NOMO-1 (cell line): ENCODE data around the gene CDC45.
A peak's percentile ranks its signal among the peaks of the same experiment; 100 is the strongest.

Experiments
- DNase-seq, 2 experiments: peaks; one replicate each; lab custom pipeline; 2025; ENCODE audit not compliant: unreplicated experiment in 2 of 2; lab: John Stamatoyannopoulos, UW

CDC45 gene

DNA sequence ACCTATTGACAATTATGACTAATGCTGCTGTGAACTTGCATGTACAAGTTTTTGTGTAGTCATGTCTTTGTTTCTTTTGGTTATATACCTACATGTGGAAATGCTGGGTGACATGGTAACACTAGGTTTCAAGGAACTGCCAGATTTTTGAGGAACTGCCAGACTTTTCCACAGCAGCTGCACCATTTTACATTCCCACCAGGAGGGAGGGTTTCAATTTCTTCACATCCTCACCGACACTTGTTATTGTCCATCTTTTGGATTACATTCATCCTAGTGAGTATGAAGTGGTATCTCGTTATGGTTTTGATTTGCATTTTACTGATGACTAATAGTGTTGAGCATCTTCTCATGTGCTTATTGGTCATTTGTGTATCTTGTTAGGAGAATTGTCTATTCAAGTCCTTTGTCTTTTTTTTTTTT, 31.2 kb downstream of the CDC45 start:
- DNase-seq, result no peak

- DNase-seq, result no peak
Measured at GRCh38 chr22:19513823-19514222, 34.1 kb downstream of the CDC45 start.

DNA sequence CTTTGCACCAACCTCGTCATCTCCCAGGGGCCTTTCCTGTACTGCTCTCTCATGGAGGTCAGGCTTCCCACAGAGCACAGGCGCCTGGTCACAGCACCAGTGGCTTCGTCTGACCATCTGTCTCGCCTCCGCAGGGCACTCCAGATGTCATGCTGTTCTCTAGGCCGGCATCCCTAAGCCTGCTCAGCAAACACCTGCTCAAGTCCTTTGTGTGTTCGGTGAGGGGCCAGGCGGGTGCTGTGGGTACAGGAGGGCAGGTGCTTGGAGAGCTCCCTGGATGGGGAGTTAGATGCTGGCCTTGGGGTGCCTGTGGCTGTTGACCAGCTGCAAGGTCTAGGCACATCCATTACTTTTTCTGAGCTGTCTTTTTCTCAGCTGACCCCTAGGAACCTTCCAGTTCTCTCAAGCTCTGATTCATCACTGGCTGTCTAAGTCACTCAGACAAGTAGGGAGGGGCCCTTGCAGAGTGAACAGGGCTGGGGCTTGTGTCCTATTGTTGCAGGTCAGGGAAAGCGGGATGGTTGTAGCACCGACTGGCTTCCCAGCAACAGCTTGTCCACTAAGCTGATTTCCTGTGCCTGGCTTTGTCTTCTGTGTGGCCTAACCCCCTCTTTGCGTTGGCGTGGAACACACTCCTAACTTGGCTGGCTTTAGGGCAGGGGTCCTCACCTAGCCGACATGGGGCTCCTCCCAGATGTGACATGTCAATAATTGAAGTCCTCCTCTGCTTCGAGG, 35.3 kb downstream of the CDC45 start:
- no peak for DNase-seq

- DNase-seq, result no peak
Measured at GRCh38 chr22:19515654-19516377, 36.1 kb downstream of the CDC45 start.

DNA sequence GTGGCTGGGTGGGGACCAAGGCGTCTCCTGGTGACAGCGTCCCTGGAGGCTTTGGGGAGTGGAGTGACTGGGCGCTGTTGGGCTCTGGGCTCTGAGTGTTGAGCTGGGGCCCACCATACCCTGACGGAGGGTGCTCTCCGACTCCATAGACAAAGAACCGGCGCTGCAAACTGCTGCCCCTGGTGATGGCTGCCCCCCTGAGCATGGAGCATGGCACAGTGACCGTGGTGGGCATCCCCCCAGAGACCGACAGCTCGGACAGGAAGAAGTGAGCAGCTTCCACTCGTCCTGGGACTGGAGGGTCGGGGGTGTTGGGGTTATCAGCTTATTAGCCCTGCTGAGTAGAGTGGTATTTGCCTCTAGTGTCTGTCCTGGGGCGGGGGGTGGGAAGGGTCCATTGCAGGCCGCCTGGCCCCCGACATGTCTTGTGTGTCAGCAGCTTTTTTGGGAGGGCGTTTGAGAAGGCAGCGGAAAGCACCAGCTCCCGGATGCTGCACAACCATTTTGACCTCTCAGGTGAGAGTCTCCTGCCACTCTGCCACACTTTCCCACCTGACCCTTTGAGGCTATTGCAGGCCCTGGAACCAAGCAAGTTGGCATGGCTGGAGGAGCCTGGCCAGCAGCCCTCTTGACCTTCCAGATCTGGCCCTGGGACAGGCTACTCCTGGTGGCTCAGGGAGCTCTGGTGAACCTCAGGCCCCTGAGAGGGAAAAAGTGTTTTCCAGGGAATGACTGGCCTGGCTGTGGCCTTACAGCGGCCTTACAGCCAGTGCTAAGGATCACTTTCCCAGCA, 36.9 kb downstream of the CDC45 start:
- DNase-seq, result no peak

- no peak for DNase-seq
Measured at GRCh38 chr22:19517171-19517500, 37.4 kb downstream of the CDC45 start.

- DNase-seq, result no peak
Measured at GRCh38 chr22:19517919-19518611, 38.3 kb downstream of the CDC45 start.

DNA sequence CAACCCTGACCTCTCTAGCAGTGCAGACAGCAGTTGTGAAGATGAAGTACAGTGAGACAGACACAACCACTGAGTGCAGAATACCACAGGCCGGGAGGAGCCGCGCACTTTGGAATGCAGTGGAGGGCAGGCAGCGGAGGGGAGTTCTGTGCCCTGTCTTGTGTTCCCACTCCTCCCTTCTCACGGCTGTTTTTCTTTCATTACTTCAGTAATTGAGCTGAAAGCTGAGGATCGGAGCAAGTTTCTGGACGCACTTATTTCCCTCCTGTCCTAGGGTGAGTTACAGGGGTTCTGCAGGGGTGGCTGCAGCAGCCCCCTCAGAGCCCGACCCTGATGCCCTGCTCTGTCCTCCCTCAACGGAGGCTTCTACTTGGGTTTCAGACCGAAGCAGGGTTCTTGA, 38.9 kb downstream of the CDC45 start:
- DNase-seq, result no peak

- no peak for DNase-seq
Measured at GRCh38 chr22:19519041-19519926, 39.6 kb downstream of the CDC45 start.

DNA sequence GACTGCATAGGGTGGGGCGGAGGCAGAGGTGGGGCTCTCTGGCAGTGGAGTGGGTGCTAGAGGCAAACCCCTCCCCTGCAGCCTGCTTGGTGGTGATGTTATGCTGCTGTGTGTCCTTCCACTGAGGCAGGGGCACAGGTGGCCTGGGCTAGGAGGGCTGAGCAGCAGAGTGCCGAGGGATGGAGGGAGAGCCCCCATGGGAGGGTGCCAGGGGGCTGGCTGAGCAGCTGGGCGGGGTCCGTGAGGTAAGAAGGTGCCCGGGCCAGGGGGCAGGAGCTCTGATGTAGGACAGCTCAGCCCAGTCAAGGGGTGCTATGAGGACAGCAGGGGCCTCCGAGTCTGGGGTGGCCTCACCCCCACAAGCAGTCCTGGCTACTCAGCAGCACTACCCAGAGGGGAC, 40.3 kb downstream of the CDC45 start:
- DNase-seq, result no peak

GRCh38 chr22:19520566-19521305, 41.0 kb downstream of the CDC45 start:
- no peak for DNase-seq

DNA sequence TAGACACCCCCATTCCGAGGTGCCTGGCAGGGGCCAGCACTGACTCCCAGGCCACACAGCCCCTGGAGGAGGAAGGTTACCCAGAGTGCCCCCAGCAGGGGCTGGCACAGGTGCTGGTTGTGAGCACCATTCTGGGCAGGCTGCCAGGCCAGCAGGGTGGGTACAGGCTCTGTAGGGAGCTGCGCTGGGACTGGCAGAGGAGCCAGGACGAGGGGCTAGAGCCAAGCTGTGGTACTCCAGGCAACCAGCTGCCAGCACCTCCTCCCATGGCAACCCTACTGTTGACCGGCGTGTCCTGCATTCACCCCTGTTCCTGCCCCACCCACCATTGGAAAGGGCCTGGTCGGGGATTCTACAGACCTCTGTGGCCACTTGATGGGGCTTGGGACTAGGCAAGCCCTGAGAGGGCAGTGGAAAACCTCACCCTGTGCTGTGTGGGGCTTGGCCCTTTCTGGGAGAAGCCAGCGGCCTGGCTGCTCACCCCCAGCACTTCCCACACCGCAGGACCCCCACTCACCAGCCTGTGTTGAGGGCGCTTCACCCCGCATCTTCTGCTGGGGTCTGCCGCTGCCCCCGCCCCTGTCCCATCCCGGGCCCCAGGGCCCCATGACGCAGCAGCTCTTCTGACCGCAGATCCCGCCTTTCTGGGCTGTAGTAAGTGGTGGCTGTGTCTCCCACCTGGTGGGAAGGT, 42.6 kb downstream of the CDC45 start:
- no peak for DNase-seq

GRCh38 chr22:19522881-19523239, 43.1 kb downstream of the CDC45 start:
- no peak for DNase-seq

- peak; percentile 25 to 46 for DNase-seq
Measured at GRCh38 chr22:19523240-19524169, 43.8 kb downstream of the CDC45 start.

DNA sequence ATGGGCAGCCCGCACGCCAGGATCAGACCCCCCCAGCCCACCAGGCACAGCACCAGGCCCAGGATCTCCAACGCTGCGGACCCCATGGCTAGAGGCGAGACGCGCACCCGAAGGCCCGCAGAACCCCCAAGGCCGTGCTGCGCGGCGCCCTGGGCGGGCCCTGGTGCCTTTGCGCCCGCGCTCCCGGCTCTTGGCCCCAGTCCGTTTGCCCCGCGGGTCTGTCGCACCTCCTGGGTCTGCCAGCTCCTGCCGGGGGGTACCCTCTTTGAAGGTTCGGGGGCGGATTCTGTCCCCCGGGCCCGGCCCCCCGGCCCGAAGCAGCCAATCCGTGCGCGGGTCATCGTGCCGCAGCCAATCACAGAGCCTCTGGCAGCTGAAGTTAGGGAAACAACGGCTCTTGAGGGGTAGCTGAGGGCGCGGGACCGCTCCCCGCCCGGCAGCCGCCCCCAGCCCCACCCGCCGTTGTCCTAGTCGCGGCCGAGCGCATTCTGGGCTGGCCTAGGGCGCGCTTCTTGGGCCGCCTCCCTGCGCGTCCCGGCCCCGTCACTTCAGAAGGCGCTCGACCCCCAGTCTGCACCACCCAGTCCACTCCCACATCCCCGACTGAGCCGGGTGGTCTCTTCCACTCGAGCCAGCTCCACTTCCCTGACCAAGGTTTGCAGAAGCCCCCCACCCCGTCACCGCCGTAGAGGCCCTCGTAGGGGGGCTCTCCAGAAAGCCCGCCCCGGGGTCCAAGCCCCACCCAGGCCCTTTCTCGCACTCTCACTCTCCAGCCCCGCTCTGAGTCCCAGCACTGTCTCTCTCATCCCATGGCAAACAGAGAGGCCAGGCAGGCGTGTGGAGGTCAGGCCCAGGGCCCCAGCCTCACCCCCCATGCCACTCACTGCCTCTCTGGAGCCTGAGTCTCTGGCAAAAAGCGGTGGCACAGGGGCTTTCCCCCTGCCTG, 44.7 kb downstream of the CDC45 start, which contains the start of gene CLDN5:
CLDN5 (minus strand) TSS at position 241 of the 946 bp plus-strand sequence; CDS start at position 86, 155 bp downstream.
- peak in 1 of 2 experiments; percentile 6 for DNase-seq

GRCh38 chr22:19525116-19525660, 45.5 kb downstream of the CDC45 start:
- DNase-seq, result no peak
